Astrocyte of the hippocampus (primary cell): ENCODE results near the gene RAVER1.

ENCODE experiments used
- DNase-seq: peaks from one replicate; pipeline ENCODE4 v3.0.0; 2011; ENCODE audit warnings: low read depth, low spot score

RAVER1 gene

GRCh38 chr19:10317857-10318462 lies 15.4 kb downstream of the RAVER1 start:
- no peak for DNase-seq

GRCh38 chr19:10317045-10317856 lies 16.1 kb downstream of the RAVER1 start:
- no peak for DNase-seq

DNA sequence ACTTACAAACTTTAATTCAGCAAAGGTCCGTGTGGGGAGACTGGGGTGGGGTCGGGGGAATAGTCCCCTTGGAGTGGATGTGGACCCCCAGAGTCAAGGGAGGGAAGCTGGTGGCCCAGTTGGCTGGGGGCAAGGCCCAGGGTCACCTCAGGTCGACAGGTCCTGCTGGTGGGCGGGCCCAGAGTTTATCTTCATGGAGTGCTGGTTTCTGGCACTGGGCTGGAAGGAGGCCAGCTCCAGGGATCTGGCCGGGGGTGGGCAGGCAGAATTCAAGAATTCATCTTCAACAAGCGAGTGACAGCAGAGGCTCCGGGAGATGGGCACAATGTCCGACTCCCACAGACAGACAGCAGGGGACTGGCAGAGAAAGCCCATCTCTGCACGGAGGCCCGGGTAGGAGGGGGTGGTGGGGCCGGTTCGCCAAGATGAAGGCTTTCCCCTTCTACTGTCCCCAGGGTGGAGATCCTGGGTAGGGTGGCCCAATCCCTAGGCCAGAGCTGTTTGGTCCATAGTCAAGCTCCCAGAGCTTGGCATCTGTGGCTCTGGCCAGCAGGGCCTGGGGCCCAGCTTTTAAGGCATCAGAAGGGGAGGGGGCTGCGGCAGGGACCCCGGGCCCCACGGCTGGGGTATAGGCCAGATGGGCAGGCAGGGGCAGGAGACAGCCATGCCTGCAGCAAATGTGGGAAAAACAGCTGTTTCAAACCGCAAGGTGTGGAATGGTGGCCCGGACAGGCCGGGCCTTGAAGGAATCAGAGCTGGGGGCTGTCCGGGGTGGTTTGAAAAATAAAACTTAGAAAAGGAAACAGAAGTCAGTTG lies 16.9 kb downstream of the RAVER1 start:
- no peak for DNase-seq

- peak; percentile 91 for DNase-seq
Measured at GRCh38 chr19:10315335-10316214, 17.8 kb downstream of the RAVER1 start, which contains the start of gene FDX2. FDX2 (minus strand) TSS chr19:10316015; CDS start chr19:10315996, 19 bp downstream.

GRCh38 chr19:10309423-10309822 lies 23.9 kb downstream of the RAVER1 start, which contains the start of gene ZGLP1:
ZGLP1 (minus strand) TSS chr19:10309815.
- DNase-seq: no peak

DNA sequence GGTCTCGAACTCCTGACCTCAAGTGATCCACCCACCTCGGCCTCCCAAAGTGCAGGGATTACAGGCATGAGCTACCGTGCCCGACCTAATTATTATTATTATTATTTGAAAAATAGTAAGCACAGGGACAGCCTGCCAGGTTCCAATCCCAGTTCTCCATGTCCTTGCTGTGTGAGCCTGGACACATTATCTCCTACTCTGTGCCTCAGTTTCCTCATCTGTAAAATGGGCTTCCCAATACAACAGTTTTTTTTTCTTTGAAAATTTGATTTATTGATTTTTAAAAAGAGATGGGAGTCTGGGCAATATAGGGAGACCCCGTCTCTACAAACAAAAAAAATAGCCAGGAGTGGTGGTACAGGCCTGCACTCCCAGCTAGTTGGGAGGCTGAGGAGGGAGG lies 27.0 kb downstream of the RAVER1 start:
- DNase-seq: no peak

DNA sequence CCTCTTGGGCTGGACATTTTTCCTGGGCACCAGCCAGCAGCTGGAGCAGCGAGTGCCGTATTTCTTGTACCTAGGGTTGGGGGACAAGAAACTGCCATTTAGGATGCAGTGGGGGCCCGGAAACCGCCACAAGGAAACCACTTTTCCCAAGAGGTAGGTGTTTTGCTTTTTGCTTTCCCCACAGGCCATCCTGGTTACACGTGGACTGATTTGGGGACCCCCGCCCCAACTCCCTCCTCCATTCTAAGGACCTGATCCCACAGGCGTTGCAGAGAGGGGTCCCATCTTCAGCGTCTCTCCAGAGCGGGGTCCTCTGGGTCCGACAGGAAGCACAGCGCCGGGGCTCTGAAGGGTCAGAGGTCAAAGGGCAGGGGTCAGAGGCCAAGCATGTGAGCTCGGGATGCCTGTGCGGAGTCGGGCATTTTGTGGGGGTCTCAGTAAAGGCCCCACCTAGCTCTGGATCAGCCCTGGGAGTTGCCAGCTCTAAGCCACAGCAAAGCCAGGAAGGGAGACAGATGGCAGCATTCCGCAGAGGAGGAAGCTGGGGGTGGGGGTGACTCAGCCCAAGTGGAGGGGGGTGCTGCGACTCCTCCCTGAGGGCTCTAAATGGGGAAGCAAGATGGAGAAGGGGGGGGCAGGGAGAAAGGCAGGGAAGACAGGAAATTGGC lies 28.1 kb downstream of the RAVER1 start:
- DNase-seq: no peak

DNA sequence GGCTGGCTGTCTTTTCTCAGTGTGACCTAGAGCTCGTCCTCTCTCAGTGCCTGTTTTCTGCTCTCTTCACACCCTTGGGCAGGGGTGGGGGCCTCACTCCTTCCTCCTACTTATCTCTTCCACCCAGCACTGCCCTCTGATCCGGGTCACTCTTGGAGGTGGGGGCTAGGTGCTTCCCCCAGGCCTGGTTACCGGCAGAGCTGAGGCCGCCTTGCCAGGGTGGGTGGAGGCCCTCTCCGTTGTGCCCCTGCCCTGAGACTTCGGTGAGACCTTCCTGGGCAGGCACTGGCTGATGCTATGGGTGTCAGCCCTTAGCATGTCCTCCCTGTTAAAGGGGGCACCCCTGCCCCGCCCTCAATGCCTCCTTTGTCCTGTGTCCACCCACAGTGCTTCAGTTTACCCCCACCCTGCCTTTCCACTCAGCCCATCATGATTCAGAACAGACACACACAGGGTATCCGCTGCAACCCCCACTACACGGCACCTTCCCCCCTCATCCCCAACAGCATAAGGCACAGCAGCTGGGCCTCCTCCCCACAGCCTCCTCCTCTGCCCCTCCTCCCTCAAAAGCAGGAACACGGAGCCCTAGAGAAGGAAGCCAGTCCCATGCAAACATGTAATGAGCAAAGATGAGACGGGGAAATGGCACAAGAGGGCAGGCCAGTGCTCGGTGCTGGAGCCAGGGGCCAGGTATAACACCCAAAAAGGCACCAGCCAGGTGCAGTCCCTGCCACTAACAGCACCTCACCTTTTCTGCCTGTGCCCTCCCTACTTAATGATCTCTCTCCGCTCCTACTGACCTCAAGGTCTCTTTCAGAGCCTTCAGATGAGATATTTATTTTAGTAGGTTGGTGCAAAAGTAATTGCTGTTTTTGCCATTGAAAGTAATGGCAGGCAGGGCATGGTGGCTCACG lies 33.5 kb downstream of the RAVER1 start:
- DNase-seq: no peak

DNA sequence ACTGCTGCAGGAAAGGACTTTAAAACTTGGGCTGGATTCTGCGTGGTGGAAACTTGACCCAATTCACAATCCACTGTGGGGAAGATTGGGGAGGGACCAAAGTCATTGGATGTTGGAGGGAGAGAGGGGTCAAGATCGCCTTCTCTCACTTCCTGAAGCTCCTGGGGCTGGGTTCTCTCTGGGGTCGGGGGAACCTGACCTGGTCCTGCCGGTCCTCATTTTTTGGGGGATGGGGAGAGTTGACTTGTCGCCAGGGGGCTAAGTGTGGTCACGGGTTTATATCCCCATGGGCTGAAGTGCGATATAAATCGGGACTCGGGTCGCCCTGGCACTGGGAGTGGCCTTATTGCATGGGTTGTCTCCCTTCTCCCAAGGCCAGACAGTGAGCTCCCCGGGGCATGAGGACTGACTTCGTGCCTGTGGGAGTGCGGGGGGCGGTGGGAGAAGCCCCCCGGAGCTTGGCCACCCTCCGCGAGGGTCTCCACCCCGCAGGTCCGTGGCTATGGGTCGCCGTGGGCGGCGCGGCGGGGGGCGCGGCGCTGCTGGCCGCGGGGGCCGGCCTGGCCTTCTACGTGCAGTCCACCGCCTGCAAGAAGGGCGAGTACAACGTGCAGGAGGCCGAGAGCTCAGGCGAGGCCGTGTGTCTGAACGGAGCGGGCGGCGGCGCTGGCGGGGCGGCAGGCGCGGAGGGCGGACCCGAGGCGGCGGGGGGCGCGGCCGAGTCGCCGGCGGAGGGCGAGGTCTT lies 37.3 kb downstream of the RAVER1 start:
- peak; percentile 35 for DNase-seq

DNA sequence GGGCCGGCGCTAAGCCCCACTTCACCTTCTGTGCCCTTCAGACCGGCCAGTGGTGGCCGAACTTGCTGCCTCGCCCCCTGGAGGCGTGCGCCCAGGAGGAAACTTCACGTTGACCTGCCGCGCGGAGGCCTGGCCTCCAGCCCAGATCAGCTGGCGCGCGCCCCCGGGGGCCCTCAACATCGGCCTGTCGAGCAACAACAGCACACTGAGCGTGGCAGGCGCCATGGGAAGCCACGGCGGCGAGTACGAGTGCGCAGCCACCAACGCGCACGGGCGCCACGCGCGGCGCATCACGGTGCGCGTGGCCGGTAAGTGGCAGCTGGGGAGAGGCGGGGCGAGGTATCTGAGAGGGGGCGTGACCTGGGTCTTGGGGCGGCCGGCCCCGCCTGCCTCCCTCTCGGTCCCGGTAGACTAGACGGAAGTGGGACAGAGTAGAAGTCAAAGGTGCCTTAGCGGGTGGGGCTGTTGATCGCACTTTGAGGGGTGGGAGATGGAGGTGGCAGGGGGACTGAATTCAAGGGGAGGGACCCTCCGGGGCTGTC lies 38.0 kb downstream of the RAVER1 start:
- DNase-seq: peak; percentile 44

GRCh38 chr19:10294368-10294697 lies 39.0 kb downstream of the RAVER1 start:
- DNase-seq: no peak

DNA sequence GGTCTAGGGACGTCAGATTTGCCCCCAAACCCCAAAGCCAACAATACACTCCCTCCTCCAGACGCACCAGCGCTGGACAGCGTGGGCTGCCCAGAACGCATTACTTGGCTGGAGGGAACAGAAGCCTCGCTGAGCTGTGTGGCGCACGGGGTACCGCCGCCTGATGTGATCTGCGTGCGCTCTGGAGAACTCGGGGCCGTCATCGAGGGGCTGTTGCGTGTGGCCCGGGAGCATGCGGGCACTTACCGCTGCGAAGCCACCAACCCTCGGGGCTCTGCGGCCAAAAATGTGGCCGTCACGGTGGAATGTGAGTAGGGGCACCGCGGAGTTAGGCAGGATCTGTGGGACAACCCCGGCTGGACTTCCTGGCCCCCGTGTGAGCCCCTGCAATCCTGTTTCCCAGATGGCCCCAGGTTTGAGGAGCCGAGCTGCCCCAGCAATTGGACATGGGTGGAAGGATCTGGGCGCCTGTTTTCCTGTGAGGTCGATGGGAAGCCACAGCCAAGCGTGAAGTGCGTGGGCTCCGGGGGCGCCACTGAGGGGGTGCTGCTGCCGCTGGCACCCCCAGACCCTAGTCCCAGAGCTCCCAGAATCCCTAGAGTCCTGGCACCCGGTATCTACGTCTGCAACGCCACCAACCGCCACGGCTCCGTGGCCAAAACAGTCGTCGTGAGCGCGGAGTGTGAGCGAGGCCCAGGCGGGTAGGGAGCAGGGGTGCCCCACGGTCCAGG lies 39.5 kb downstream of the RAVER1 start:
- DNase-seq: no peak

DNA sequence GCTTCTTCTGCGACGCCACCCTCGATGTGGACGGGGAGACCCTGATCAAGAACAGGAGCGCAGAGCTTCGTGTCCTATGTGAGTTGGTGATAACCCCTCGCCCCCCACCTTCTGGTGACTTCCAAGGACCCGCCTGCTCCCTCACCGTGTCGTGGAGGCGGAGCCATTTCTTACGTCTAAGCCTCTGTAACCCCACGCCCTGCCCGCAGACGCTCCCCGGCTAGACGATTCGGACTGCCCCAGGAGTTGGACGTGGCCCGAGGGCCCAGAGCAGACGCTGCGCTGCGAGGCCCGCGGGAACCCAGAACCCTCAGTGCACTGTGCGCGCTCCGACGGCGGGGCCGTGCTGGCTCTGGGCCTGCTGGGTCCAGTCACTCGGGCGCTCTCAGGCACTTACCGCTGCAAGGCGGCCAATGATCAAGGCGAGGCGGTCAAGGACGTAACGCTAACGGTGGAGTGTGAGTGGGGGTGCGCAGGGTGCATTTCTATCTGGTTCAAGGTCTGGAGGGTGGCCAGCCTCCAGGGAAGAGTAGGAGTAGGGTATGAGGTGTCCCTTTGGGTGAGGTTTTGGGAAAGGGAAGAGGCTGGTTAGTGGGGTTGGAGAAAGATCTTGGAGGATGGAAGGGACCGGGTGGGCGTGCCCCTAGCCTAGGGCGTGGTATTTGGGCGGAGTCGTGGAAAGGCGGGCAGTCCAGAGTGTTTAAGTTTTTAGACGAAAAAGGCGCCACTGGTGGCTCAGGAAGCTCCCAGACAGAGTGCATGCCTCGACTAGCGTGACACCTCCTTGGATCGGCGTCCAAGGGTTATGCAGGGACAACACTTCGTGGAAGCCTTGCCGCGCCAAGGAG lies 40.3 kb downstream of the RAVER1 start:
- no peak for DNase-seq

DNA sequence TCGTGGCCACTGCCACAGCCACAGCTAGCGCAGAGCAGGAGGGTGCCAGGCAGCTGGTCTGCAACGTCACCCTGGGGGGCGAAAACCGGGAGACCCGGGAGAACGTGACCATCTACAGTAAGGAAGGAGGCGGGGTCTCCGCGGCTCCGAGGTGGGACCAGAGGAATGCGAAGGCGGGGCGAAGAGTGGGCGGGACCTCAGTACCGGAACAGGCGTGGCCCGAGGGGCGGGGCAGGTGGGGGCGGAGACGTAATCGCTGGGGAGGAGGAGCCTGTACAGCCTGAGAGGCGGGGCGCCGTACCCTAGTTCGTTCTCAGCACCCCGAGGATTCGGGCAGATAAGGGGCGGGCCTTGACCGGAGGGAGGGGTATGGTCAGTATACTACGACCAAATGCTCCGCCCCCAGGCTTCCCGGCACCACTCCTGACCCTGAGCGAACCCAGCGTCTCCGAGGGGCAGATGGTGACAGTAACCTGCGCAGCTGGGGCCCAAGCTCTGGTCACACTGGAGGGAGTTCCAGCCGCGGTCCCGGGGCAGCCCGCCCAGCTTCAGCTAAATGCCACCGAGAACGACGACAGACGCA lies 41.0 kb downstream of the RAVER1 start:
- peak; percentile 75 for DNase-seq

GRCh38 chr19:10291554-10292205 lies 41.6 kb downstream of the RAVER1 start:
- DNase-seq: no peak

- DNase-seq: peak; percentile 46
Measured at GRCh38 chr19:10290876-10291553, 42.3 kb downstream of the RAVER1 start.
